Measurements from ENCODE around the gene SNF8.
"Not testable (repeated sequence)": the region's sequence is repeated elsewhere in the genome, so short reads cannot be mapped to it uniquely, and the experiment has no call there.

Gene SNF8

DNA sequence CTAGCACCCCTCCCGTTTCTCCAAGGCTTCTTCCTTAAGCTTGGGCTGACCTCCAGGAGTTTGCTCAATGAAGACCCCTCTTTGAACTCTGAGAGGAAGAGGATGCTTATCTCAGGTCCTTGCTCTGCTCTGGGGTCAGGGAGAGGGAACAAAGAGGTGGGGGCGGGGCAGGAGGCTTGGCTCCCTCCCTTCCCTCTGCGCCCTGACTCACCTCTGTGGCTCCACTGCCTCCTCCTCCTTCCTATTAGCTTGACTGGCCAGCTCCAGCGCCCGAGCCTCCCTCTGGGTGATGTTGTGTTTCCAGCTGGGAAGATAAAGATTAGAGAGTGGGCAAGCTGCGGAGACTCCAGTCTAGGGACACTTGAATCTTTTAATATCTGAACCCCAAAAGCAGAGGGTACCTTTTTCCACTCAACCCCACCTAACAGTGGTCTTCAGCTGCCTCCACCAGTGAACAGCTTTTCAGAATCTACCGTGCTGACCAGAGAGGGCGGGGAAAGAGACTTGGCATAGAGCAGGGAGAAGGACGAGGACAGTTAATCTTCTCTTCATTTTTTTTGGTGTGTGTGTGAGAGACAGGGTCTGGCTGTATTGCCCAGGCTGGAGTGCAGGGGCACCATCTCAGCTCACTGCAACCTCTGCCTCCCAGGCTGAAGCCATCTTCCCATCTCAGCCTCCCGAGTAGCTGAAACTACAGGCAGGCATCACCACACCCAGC, 17.0 kb upstream of the SNF8 start:
- peak; percentile 30; the same call in 1 of the 2 replicates for TF ChIP-seq POLR2A (IDR thresholded peaks at IDR 0.05; ENCODE audit: low read depth, low read length)
- DNase-seq (ENCODE audit: insufficient read length, low spot score) = peak; percentile 83
- FAIRE-seq = no peak

DNA sequence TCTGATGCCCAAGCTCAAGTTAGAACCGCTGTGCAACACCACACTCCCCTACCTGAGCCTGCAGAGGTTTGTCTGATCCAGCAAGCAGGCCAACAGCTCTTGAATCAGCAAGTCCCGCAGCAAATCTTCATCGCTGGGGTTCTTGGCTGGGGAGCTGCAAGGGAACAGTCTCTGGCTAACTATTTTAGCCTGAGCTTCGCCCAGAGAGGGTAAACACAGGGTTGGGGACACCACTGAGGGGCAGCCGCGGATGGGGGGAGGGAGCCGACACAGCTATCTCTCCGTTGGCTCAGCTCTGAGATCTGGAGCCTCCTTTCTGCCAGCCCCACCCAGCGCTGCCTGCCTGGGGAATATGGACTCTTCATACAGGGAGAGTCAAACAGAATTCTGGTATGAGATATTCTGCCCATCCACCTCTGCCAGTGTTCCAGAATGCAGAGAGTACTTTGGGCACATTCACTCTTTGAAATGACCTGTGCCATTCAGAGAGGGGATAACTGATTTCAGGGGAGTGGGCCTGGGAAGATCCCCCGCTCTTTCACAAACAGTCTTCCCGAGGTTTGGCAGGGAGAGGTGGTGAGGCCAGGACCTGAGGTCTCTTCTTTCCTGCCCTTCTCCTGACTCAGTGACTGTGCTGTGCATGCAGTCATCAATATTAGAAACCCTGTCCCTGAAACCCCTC, 16.3 kb upstream of the SNF8 start:
- FAIRE-seq (no peak), DNase-seq (ENCODE audit: insufficient read length, low spot score) (no peak)
- no peak for TF ChIP-seq POLR2A (IDR thresholded peaks at IDR 0.05; ENCODE audit: low read depth, low read length)

DNA sequence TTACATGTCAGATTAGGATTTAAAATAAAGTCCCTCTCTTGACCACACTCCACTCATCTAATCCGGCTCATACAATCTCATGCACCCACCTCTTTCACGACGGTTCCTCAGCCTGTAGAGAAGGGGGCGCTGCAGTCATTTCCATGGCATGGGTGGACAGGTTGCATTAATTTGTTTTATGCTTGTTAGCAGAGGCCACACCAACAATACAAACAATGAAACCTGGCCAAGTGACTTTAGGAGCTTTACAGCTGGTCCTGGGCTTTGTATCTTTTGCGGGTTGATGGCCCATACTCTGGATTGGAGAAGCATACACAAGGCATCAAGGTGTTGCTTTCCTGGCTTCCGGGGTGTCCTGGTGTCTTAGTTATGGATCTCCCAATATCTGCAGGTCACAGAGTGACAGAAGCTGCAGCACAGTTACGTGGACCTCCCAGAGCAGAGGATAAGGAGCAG, 9.7 kb upstream of the SNF8 start:
- DNase-seq (ENCODE audit: insufficient read length, low spot score) = no peak
- no peak for TF ChIP-seq POLR2A (IDR thresholded peaks at IDR 0.05; ENCODE audit: low read depth, low read length)
- FAIRE-seq = peak; percentile 30

DNA sequence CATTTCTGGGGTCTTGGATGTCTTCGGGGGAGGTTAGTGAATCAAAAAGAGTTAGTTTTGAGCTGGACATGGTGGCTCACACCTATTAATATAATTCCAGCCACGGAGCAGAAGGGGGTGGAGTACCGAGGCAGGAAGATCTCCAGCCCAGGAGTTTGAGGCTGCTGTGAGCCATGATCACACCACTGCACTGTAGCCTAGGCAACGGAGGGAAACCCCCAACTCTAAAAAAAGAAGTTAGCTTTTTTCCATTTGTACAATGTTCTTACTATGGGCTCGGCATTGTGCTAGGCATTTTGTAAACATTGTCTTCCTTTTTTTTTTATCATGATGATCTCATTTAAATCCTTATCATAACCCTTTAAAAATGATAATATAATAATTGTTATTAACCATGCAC, 8.3 kb upstream of the SNF8 start:
- FAIRE-seq (no peak), DNase-seq (ENCODE audit: insufficient read length, low spot score) (no peak)
- no peak for TF ChIP-seq POLR2A (IDR thresholded peaks at IDR 0.05; ENCODE audit: low read depth, low read length)

DNA sequence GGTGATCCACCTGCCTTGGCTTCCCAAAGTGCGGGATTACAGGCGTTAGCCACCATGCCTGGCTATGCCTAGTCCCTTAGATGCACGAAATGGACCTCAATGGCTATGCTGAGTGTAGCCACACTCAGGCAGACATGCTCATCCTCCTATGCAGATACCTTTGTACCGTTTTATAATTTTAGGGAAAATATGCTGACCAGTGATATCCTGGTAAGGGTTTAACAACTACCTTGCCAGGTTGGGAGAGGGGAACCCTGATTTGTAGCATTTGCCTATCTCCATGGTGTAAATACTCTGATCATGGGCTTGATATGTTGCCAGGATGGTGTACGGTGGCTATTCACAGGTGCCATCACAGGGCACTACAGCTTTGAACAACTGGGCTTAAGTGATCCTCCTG, 6.9 kb upstream of the SNF8 start:
- TF ChIP-seq POLR2A (IDR thresholded peaks at IDR 0.05; ENCODE audit: low read depth, low read length) = no peak
- no peak for FAIRE-seq
- DNase-seq (ENCODE audit: insufficient read length, low spot score) = no peak

DNA sequence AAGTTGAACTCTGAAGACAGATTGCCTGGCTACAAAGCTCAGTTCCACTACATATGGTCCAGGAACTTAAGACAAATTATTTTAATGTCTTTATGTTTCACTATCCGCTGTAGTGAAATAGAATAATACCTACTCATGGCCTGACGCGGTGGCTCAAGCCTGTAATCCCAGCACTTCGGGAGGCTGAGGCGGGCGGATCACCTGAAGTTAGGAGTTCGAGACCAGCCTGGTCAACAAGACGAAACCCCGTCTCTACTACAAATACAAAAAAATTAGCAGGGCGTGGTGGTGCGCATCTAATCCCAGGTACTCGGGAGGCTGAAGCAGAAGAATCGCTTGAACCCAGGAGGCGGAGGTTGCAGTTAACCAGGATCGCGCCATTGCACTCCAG, 614 bp upstream of the SNF8 start:
- not testable (repeated sequence) for DNase-seq (ENCODE audit: insufficient read length, low spot score); FAIRE-seq

DNA sequence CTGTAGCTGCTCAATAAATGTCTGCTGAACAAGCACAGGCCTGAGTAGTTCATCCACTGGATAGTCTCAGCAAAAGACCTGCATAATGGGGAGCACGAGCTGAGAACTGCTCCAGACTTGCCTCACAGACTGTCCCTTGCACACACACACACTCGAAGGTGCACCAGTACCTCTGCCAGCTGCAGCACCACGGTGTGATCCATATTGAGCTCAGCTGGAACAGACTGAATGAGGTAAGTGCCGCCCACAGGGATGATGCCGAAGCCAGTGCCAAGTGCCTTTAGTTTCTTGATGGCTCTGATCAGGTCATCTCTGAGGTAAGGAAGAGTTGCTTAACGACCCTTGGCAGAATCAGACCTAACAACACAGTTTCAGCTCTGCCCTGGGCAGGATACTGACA, 11.6 kb downstream of the SNF8 start:
- no peak for TF ChIP-seq POLR2A (IDR thresholded peaks at IDR 0.05; ENCODE audit: low read depth, low read length)
- no peak for DNase-seq (ENCODE audit: insufficient read length, low spot score)
- FAIRE-seq = no peak

DNA sequence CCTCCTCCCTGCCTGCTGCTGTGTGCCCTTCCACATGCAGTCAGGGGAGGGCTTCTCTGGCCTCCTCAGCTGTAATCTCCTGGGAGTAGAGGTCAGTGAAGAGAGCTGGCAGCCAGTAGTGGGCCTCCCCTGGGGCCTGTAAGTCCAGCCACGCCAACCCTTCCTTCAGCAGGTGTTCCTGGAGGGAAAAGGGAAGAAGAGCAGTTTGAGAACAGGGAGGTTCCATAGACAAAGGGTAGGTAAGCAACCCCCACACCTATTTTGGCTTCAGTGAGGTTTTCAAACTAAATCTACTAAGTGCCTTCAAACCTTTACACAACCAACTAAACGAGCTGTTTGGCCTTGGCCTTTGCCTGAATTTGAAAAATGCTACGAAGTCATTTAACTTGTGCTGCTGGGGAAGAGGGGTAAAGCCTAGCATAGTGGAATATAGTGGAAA, 14.2 kb downstream of the SNF8 start:
- no peak for TF ChIP-seq POLR2A (IDR thresholded peaks at IDR 0.05; ENCODE audit: low read depth, low read length)
- no peak for FAIRE-seq
- DNase-seq (ENCODE audit: insufficient read length, low spot score) = no peak

DNA sequence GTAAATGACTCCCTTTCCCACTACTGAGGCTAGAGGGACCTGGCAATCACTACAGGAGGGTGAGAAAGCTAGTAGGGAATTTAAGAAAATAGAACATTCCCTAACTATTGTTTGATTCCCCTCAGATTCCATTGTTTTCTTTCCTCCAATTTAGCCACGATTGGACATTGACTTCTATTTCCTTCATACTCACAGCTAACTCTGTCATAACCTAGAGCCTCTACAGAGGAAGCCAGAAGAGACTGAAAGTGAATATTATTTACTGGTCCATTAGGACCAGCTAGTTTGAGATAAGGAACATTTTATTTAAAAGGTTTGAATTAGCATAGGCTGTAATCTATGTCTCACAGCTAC, 14.9 kb downstream of the SNF8 start:
- no peak for TF ChIP-seq POLR2A (IDR thresholded peaks at IDR 0.05; ENCODE audit: low read depth, low read length)
- FAIRE-seq = no peak
- DNase-seq (ENCODE audit: insufficient read length, low spot score) = no peak

DNA sequence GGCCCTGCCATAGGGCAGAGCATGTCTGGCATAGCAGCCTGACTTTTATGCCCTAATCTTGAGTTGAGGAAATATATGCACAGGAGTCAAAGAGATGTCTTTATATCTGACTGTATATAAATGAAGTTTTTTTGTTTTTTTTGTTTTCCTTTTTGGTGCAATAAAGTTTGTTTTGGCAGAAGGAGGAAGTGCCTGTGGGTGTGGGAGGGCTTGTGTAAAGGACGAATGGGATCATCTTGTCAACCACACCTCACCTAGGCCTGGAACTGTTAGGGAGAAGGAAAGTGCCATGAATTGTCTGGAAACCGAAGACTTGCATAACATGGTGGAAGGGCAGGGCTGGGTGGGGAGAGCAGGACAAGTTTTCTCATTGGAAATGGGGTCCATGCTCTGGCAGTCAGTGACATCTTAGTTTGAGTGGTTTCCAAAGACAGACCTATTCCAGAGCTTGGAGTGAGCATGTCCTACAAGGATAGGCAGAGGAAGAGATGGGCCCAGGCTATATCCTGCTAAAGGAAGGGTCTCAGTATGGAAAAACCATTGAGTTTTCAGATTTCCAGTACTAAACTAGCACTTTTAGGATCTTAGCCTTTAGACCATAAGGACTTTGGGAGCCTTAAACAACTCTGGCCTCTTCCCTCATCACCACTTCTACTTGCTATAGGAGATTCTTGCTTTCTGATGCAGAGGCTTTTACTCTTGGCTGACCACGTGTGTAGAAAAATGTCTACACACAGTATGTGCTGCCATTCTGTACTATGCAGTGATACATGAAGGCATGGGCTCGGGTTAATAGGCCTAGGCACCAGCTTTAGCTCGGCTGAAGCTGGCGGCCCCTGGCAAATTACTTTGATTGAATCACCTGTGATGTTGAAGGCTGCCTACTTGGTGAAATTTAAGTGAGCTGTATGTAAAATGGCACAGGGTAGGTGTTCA, 15.5 kb downstream of the SNF8 start:
- no peak for TF ChIP-seq POLR2A (IDR thresholded peaks at IDR 0.05; ENCODE audit: low read depth, low read length)
- FAIRE-seq (no peak), DNase-seq (ENCODE audit: insufficient read length, low spot score) (no peak)

DNA sequence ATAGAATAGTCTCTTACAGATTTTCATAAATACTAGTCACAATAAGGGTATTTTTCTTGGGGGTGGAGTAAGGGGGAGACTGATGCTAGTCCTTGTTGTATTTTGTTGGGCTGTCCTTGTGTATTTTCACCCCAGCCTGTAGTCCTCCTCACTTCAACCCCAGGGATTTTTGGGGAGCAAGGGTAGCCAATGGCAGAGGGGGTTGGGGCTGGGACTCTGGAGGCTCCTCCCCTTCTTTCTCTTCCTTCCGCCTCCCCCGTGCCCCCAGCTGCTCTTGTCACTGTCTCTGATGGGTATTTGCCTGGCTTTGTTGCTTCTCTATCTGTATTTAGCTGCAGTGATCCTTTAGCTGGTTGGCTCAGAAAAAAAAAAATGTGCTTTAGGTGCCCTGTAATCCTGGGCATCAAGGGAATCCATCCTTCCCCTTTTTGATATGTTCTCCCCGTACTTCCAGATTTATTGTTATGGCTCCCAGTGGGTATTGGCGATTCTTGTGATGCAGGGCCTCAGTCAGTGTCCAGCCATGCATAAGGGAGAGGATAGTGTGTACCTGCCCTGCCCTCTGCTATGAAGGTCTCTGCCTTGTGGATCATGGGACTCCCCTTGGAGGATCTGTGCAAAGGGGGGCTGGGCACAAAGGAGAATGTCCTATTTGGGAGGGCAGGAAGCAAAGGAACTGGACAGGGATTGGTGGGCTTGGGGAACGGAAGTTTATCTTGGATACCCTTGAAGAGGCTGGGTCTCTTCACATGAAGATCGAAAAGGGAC, 16.5 kb downstream of the SNF8 start:
- DNase-seq (ENCODE audit: insufficient read length, low spot score) = no peak
- FAIRE-seq = no peak
- no peak for TF ChIP-seq POLR2A (IDR thresholded peaks at IDR 0.05; ENCODE audit: low read depth, low read length)

DNA sequence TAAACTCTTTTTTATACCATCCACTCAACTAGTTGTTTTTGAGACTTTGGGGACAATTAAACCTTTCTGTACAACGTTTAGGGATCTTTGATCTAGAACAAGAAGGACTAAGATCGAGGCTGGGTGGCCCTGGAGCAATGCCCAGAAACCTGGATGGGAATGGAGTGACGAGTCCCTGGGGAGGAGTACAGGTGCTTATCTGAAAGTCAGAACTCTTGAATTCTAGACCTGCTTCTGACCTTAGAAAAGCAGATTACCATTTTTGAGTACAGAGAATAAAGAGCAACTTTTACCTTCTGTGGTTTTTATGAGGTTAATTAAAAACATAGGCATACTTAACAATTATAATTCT, 18.7 kb downstream of the SNF8 start:
- no peak for TF ChIP-seq POLR2A (IDR thresholded peaks at IDR 0.05; ENCODE audit: low read depth, low read length)
- no peak for DNase-seq (ENCODE audit: insufficient read length, low spot score)
- no peak for FAIRE-seq

DNA sequence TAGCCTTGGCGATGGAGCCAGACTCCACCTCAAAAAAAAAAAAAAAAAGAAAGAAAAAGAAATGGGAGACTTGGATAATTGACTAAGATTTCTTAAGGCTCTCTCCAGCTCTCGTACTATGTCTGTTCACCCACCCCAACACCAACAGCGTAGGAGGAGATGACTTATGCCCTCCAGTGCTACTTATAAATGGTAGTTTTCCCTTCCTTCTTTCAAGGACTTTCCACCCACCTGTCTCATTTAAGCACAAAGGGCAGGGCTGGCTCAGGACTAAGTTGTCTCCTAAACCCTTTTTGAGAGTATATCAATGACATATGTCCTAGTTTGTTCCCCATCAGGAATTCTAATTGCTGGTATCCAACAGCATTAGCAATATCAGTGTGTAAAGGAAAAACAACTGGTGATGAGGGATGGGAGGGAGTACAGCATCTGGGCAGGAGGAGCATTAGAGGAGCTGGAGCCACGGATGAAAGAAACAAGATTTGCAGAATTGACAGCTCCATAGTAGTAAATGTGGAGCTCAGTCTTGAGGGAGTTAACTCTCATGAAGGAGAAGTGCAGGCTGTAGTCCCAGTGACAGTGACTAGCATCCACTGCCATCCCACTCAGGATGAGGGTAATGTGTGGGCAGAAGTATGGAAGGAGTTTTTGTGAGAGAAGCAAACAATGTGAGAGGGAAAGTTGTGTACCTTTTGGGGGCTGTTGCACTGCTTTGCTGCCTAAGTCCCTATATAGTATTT, 19.2 kb downstream of the SNF8 start:
- FAIRE-seq (no peak), DNase-seq (ENCODE audit: insufficient read length, low spot score) (no peak)
- no peak for TF ChIP-seq POLR2A (IDR thresholded peaks at IDR 0.05; ENCODE audit: low read depth, low read length)
